AG04450 (cell line): Measurements from ENCODE around the gene TNRC6C. TPM values are rescaled to one million over a fixed set of nuclear protein-coding genes. Genes with fewer than 3 reads are reported as not detected.
A peak's percentile ranks its signal among the peaks of the same experiment; 100 is the strongest.

Source experiments
- CTCF ChIA-PET: fragments of 300-600, 350-600 bp; formaldehyde crosslinking; extraction: SDS; loops from one replicate; lab custom pipeline; 2022; ENCODE audit warnings: antibody characterized with exemption, inconsistent platforms; lab: Charles Lee
- POLR2A ChIA-PET: fragments of 350-600 bp; formaldehyde crosslinking; extraction: SDS; loops from one replicate; lab custom pipeline; 2021; ENCODE audit warnings: antibody characterized with exemption, inconsistent platforms; lab: Yijun Ruan, JAX
- DNase-seq: peaks from one replicate; pipeline ENCODE4 v3.0.0-alpha.2; 2011; ENCODE audit warnings: low read depth, low spot score
- H3K27ac ChIP-seq: one replicate; pipeline ENCODE4 v1.5.1; 2012; ENCODE audit warnings: low read depth, low read length, control low read depth
- H3K27me3 ChIP-seq: one replicate; pipeline ENCODE4 v1.6.0; 2012; ENCODE audit warnings: low read length; ENCODE audit not compliant: control insufficient read depth, insufficient read depth
- H3K4me3 ChIP-seq: 2 replicates; pipeline ENCODE4 v1.5.1; 2011; ENCODE audit warnings: mild to moderate bottlenecking, low read depth, low read length, control low read depth
- H3K9me3 ChIP-seq: 2 replicates; pipeline ENCODE4 v1.5.1; 2012; ENCODE audit warnings: low read length; ENCODE audit not compliant: control insufficient read depth, insufficient read depth
- CTCF ChIP-seq: IDR thresholded peaks from 2 replicates; pipeline ENCODE4 v1.5.1; 2011; ENCODE audit warnings: low read depth, low read length, control low read depth, inconsistent platforms
- polyA plus RNA-seq: library from polyadenylated mRNA; depleted of rRNA; stranded (reverse); fragments of >200 nt; gene quantifications from 2 replicates; pipeline ENCODE4 v1.2.3, GENCODE V29; 2011

Gene TNRC6C
- polyA plus RNA-seq, 1 experiment: 1.2 TPM

GRCh38 chr17:78140169-78141051 is 181.9 kb downstream of the TNRC6C start:
- peaks cover 5% of the 10 kb centered on the region; the same call in 1 of the 2 replicates for H3K9me3 ChIP-seq
- TF ChIP-seq CTCF: no peak
- no peak overlapping the region for H3K4me3 ChIP-seq
- peaks cover 2% of the 10 kb centered on the region for H3K27me3 ChIP-seq
- ChIA-PET CTCF (interaction anchor here (0.7 kb wide), 1 partner anchor 121 kb away, joined by 4 read pairs; no protein-coding TSS in a partner anchor), POLR2A (interaction anchor here (0.7 kb wide), 1 partner anchor 194 kb away, joined by 3 read pairs; no protein-coding TSS in a partner anchor)
- no peak overlapping the region for H3K27ac ChIP-seq
- no peak for DNase-seq

- Histone ChIP-seq H3K9me3 (peaks cover 5% of the 10 kb centered on the region; the same call in 1 of the 2 replicates), H3K27ac (no peak overlapping the region), H3K27me3 (no peaks in the 10 kb centered on the region), H3K4me3 (no peak overlapping the region)
- CTCF ChIA-PET: interaction anchor here (0.5 to 1.3 kb wide), 4 partner anchors 11 to 1972 kb away, joined by 3 to 4 read pairs (median 3); partner anchors contain the start of genes TK1 and TMC8
- no peak for DNase-seq
- POLR2A ChIA-PET: interaction anchor here (0.5 to 1.3 kb wide), 3 partner anchors 14 to 810 kb away, joined by 3 to 5 read pairs (median 4); partner anchors contain the start of gene TK1
- TF ChIP-seq CTCF: no peak
These were observed 183.1 kb downstream of the TNRC6C start for GRCh38 chr17:78141437-78142118.

GRCh38 chr17:78142119-78142861 is 183.8 kb downstream of the TNRC6C start:
- CTCF ChIA-PET: interaction anchor here (0.7 to 1.3 kb wide), 3 partner anchors 12 to 129 kb away, joined by 3 to 4 read pairs (median 3); partner anchors contain the start of genes TK1 and TMC8
- no peak overlapping the region for H3K27ac ChIP-seq
- peak; percentile 18 for DNase-seq
- no peak overlapping the region for H3K4me3 ChIP-seq
- H3K9me3 ChIP-seq: peaks cover 5% of the 10 kb centered on the region; the same call in 1 of the 2 replicates
- no peak for TF ChIP-seq CTCF
- POLR2A ChIA-PET: interaction anchor here (0.5 to 1.3 kb wide), 5 partner anchors 15 to 811 kb away, joined by 3 to 7 read pairs (median 4); partner anchors contain the start of gene TK1
- no peaks in the 10 kb centered on the region for H3K27me3 ChIP-seq

GRCh38 chr17:78143214-78144146 is 185.0 kb downstream of the TNRC6C start:
- Histone ChIP-seq H3K4me3 (no peak overlapping the region), H3K27me3 (no peaks in the 10 kb centered on the region), H3K9me3 (peaks cover 5% of the 10 kb centered on the region; the same call in 1 of the 2 replicates), H3K27ac (no peak overlapping the region)
- no peak for DNase-seq
- CTCF ChIA-PET: no interaction called here
- POLR2A ChIA-PET: interaction anchor here (0.5 kb wide), 1 partner anchor 55 kb away, joined by 4 read pairs; no protein-coding TSS in a partner anchor
- no peak for TF ChIP-seq CTCF
